ENCODE data around the gene SEC22B.
"Not testable (repeated sequence)": the region's sequence is repeated elsewhere in the genome, so short reads cannot be mapped to it uniquely, and the experiment has no call there.

The SEC22B gene

GRCh38 chr1:120111008-120111407 lies 65.3 kb downstream of the SEC22B start:
- H3K4me3 ChIP-seq (ENCODE audit: low read length); H3K9ac ChIP-seq (ENCODE audit: low read length); H3K36me3 ChIP-seq (ENCODE audit: control insufficient read depth, insufficient read depth, low read length, severe bottlenecking); H3K4me1 ChIP-seq (ENCODE audit: control insufficient read depth, insufficient read depth, low read length); H3K27me3 ChIP-seq (replicated peaks; ENCODE audit: control insufficient read depth, insufficient read depth, low read length); DNase-seq (ENCODE audit: low read depth); H3K9me3 ChIP-seq (ENCODE audit: control insufficient read depth, low read length): not testable (repeated sequence)

GRCh38 chr1:120109656-120110055 lies 66.7 kb downstream of the SEC22B start:
- H3K4me3 ChIP-seq (ENCODE audit: low read length); H3K9ac ChIP-seq (ENCODE audit: low read length); DNase-seq (ENCODE audit: low read depth); H3K36me3 ChIP-seq (ENCODE audit: control insufficient read depth, insufficient read depth, low read length, severe bottlenecking); H3K9me3 ChIP-seq (ENCODE audit: control insufficient read depth, low read length); H3K4me1 ChIP-seq (ENCODE audit: control insufficient read depth, insufficient read depth, low read length); H3K27me3 ChIP-seq (replicated peaks; ENCODE audit: control insufficient read depth, insufficient read depth, low read length): not testable (repeated sequence)

DNA sequence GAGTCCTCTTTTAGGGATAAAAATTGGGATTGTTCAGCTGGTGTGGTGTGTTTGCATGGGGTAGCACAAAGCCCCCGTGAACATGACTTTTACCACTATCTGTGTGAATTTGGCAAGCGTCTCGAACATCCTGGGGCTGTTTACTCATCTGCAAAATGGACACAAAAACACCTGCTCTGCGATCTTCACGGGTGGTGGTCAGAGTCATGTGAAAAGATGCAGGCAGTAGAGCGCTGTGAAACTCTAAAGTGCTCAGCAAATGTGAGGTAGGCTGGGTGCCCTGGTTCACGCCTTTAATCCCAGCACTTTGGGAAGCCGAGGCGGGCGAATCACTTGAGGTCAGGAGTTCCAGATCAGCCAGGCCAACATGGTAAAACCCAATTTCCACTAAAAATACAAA lies 67.1 kb downstream of the SEC22B start:
- H3K9me3 ChIP-seq (ENCODE audit: control insufficient read depth, low read length); H3K27me3 ChIP-seq (replicated peaks; ENCODE audit: control insufficient read depth, insufficient read depth, low read length); H3K4me3 ChIP-seq (ENCODE audit: low read length); H3K4me1 ChIP-seq (ENCODE audit: control insufficient read depth, insufficient read depth, low read length); H3K9ac ChIP-seq (ENCODE audit: low read length); DNase-seq (ENCODE audit: low read depth); H3K36me3 ChIP-seq (ENCODE audit: control insufficient read depth, insufficient read depth, low read length, severe bottlenecking): not testable (repeated sequence)

- H3K4me1 ChIP-seq (ENCODE audit: control insufficient read depth, insufficient read depth, low read length); H3K4me3 ChIP-seq (ENCODE audit: low read length); H3K27me3 ChIP-seq (replicated peaks; ENCODE audit: control insufficient read depth, insufficient read depth, low read length); DNase-seq (ENCODE audit: low read depth); H3K9ac ChIP-seq (ENCODE audit: low read length); H3K9me3 ChIP-seq (ENCODE audit: control insufficient read depth, low read length); H3K36me3 ChIP-seq (ENCODE audit: control insufficient read depth, insufficient read depth, low read length, severe bottlenecking): not testable (repeated sequence)
Measured at GRCh38 chr1:120105288-120105687, 71.0 kb downstream of the SEC22B start.

DNA sequence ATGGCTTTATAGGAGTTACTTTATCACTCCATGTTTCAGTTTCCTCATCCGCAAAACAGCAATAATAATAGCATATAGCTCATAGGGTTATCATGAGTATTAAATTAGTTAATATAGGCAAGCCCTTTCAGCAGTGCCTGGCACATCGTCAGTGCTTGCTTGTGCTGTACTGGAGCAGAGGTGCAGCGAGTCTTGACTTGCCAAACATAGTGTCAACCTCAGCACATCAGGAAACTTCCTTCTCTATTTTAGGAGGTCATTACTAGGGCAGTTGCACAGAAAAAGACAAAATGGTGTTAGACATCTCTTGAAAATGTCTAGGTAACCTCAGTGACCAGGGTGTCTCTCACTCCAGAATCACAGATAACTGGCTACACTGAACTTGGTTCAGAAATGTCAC lies 72.6 kb downstream of the SEC22B start:
- not testable (repeated sequence) for H3K9me3 ChIP-seq (ENCODE audit: control insufficient read depth, low read length)

GRCh38 chr1:120101593-120101992 lies 74.7 kb downstream of the SEC22B start:
- not testable (repeated sequence) for H3K4me1 ChIP-seq (ENCODE audit: control insufficient read depth, insufficient read depth, low read length); H3K4me3 ChIP-seq (ENCODE audit: low read length); H3K27me3 ChIP-seq (replicated peaks; ENCODE audit: control insufficient read depth, insufficient read depth, low read length); DNase-seq (ENCODE audit: low read depth); H3K36me3 ChIP-seq (ENCODE audit: control insufficient read depth, insufficient read depth, low read length, severe bottlenecking); H3K9me3 ChIP-seq (ENCODE audit: control insufficient read depth, low read length); H3K9ac ChIP-seq (ENCODE audit: low read length)

More for the DNA sequence above, 72.6 kb downstream of the SEC22B start:
- DNase-seq (ENCODE audit: low read depth); H3K27me3 ChIP-seq (replicated peaks; ENCODE audit: control insufficient read depth, insufficient read depth, low read length); H3K9ac ChIP-seq (ENCODE audit: low read length); H3K4me1 ChIP-seq (ENCODE audit: control insufficient read depth, insufficient read depth, low read length); H3K36me3 ChIP-seq (ENCODE audit: control insufficient read depth, insufficient read depth, low read length, severe bottlenecking); H3K4me3 ChIP-seq (ENCODE audit: low read length): not testable (repeated sequence)
